ENCODE results near the gene LPP.

Gene LPP

DNA sequence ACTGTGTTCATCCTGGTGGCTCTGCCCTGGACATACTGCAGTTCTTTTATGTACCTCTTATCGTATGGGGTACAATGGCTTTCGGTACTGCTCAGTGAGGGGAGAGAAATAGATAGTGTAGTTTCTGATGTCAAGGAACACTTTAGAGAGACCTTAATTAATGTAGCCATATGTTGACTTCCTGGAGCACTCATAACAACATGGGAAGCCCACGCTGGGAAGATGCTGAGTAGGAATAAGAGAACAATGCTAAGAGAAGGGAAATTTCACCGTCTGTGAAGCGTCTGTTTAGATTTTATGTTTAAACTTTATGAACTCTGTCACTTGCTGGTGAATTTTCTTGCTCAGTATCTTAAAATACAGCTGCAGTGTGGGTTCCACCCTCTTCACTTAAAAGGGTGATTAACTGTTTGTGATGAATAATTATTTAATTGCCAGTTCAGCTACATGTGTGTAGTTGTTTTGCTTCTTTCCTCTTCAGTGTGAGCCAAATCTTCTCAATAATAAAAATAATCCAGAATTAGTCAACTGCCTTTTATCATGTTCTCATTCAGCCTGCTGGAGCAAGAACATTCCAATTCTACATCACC lies 644.7 kb downstream of the LPP start:
- no peak for DNase-seq (ENCODE audit: low spot score)

DNA sequence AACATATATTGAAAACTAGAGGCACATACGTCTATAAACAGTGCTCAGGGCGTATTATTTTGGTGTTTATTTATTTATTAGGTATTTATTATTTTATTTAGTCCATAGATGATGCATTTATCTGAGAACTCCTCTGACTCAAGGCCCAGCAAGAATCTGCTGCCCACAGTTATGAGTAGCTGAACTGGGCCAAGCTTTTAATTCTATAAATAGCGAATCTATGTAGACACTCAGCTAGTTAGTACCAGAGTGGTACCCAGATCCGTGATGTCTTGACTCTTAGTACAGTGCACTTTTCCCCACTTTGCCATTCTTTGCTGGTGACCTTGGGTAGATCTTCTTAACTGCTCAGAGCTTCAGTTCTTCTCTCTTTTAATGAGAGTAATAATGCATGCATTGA lies 647.4 kb downstream of the LPP start:
- no peak for DNase-seq (ENCODE audit: low spot score)

DNA sequence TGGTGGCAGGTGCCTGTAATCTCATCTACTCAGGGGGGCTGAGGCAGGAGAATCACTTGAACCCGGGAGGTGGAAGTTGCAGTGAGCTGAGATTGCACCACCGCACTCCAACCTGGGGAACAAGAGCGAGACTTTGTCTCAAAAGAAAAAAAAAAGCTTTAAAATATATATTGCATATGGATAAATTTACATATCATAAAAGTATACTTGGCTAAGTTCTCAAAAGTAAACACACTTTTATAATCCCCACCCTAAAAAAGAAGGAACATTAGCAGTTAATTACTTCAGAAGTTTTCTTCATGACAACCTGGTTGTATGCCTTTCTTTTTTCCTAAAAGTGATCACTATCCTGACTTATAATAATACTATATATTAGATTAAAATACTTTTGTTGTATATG lies 648.7 kb downstream of the LPP start:
- DNase-seq (ENCODE audit: low spot score) = no peak

GRCh38 chr3:188807006-188807405 lies 653.0 kb downstream of the LPP start:
- no peak for DNase-seq (ENCODE audit: low spot score)

- DNase-seq (ENCODE audit: low spot score) = no peak
Measured at GRCh38 chr3:188812198-188812597, 658.2 kb downstream of the LPP start.

DNA sequence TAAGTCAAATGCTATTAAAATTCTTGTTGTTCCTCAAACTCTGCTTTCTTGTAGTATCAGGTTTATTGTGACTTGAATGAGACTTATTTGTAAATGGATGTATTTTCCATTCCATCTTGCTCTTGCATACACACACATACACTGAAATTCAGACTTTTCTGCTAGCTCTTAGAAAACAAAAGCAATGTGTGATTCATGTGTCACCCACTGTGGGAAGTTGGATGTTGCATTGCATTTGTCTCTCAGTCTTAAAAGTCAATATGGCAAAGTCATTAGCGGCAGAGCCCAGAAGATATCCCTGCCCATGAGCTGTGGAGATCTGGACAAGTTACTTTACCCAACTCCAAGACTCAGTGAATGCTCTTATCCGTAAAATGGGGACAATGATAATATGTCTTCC lies 660.6 kb downstream of the LPP start:
- DNase-seq (ENCODE audit: low spot score) = no peak

GRCh38 chr3:188817103-188817934 lies 663.4 kb downstream of the LPP start:
- DNase-seq (ENCODE audit: low spot score) = no peak

- DNase-seq (ENCODE audit: low spot score) = no peak
Measured at GRCh38 chr3:188817935-188818269, 663.9 kb downstream of the LPP start.

DNA sequence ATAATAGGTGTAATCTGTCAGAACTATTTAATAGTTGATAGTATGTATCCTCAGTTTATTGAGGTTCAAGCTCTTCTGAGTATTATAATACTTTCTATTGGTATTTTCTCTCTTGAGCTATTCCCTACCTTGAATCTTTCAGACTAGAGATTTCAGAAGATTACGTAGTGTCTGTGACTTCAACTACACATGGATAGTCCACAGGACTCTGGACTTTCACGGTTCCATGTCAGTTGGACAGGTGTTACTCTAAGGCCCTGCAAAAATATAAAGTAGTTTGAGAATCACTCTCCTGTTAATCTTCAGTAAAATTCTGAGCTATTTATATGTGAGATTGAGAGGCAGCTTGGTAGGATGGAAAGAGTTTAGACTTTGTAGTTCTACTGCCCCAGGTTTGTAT lies 664.3 kb downstream of the LPP start:
- DNase-seq (ENCODE audit: low spot score) = no peak

DNA sequence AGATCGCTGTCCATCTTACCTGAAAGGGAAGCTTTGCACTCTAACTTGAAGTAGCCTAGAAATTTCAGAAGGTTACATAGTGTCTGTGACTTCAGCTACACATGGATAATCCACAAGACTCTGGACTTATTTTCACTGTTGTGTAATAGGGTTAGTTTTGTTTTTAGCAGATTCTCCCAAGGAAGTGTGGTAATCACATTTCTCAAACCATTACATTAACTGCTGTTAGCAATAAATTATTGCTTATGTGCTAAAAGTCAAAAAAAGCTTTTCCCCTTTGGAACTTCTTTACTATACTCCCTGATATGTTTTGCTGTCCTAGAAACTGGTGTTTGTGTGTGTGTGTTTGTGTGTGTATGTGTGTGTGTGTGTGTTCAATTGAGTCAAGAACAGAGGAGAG lies 666.0 kb downstream of the LPP start:
- DNase-seq (ENCODE audit: low spot score) = no peak

DNA sequence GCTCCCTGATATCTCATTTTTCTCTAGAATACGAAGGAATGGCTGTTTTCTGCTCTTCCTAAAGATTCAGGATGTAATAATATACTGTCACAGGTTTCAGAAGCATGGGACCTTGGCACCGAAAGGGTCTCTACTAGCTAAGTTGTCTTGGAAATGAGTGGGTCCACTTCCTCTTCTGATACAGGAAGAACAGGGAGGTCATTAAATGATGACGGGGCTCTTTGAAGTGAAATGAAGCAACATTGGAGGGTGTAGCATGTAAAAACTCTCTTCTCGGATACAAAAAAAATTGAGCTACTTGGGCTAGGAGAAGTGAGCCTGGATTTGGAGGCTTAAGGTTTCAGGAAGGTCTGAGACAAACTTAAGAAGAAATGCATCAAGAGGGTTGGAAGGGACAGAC lies 668.0 kb downstream of the LPP start:
- DNase-seq (ENCODE audit: low spot score) = no peak

DNA sequence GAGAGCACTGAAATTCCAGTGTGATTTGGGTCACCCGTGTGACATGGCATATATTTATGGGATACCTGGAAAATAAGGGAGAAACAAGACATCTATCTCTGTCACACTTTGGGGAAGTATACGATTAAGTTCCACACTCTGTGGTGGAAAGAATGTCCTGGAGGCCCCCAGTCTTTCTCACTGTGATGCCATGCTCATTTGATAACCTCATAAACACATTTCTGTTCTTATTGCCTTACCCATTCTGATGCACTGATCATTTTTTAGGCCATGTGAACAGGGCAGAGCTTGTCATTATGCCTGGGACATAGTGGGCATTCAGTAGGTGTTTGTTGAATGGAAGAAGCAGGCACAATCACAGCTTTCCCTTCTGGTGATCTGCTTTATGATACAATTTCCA lies 668.5 kb downstream of the LPP start:
- DNase-seq (ENCODE audit: low spot score) = no peak

DNA sequence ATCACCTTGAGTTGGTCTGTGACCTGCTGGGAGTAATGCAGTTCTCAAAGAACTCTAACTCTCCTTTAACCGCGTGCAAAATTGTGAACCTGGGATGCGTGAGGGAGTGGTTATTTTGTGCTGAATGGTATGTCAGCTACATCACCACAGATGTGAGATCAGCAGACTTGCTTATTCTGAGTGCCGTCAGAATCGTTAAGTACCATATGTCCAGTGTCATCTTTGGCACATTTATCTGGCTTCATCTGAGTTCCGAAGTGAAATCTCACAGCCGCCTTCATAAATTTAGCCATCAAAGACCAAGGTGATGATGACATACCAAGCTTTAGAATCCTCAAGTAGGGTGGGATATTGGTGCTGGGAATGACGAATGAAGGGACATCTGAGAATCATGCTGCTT lies 670.6 kb downstream of the LPP start:
- no peak for DNase-seq (ENCODE audit: low spot score)

DNA sequence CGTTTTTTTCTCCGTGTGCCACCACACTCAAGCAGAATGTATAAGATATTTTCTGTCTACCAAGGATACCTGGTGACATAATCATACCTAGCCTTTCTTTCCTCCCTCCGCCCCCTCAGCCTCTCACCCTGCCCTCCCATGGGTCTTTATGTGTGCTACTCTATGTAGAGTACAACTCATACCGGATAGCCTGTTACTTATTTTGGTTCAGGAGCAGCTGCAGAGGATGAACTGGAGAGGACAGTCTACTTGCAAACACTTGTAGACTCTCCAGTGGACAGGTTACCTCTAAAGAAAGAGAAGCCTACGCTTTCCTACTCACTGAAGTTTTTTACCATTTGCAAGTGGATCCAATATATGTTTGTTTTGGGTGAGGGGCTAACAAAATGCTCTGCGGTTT lies 671.9 kb downstream of the LPP start:
- DNase-seq (ENCODE audit: low spot score) = no peak

GRCh38 chr3:188826574-188826973 lies 672.6 kb downstream of the LPP start:
- DNase-seq (ENCODE audit: low spot score) = no peak

GRCh38 chr3:188827103-188827502 lies 673.1 kb downstream of the LPP start:
- DNase-seq (ENCODE audit: low spot score) = no peak

DNA sequence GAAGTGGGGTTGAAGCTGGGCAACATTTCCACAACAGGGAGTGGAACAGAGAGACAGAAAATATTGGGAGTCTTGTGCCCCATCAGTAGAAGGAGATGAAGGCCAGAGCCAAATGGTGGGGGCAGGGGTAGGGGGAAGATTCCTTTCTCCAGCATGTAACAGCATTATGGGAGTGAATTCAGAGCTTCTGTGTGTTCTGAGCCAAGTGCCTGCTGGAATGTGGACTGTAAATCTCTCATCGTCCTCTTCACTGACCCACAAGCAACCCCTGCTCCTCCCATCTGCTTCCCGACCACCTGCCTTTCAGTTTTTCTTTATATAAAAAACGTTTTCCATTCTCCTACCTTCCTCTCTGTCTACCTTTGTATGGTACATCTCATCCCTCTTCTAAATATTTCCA lies 673.6 kb downstream of the LPP start:
- DNase-seq (ENCODE audit: low spot score) = no peak

GRCh38 chr3:188829130-188829529 lies 675.2 kb downstream of the LPP start:
- no peak for DNase-seq (ENCODE audit: low spot score)

GRCh38 chr3:188829576-188829975 lies 675.6 kb downstream of the LPP start:
- DNase-seq (ENCODE audit: low spot score) = no peak

DNA sequence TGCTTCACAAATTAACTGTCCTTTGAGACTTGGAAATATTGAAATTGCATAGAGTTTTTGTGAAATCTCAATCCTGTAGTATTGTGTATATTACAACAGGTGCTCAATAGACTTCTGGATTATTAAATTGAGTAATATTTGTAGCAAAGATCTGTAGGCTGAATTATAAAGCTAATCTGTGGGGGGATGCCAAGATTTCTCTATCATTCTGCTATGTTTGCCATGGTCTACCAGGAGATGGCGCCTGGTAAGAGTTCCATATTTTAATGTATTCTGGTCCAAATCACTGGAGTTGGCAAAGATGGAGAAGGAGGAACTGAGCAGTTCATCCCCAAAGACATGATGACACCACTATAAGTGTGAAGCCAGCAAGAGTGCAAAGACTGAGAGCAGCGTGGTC lies 676.9 kb downstream of the LPP start:
- no peak for DNase-seq (ENCODE audit: low spot score)

DNA sequence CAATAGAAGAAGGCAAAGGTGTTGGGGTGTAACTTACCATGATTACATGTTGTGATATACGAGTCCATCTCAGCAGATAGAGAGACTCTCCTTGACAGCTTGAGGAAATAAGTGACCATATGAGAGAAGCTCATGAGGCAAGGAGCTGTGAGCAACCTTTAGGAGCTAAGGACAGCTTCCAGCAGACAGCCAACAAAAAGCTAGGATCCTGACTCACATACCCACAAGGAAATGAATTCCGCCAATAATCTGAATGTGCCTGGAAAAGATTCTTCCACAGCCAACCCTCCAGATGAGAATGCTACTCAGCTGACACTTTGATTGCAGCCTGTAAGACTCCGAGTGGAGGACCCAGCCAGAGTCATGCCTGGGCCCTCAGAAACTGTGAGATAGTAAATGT lies 678.2 kb downstream of the LPP start:
- DNase-seq (ENCODE audit: low spot score) = no peak

DNA sequence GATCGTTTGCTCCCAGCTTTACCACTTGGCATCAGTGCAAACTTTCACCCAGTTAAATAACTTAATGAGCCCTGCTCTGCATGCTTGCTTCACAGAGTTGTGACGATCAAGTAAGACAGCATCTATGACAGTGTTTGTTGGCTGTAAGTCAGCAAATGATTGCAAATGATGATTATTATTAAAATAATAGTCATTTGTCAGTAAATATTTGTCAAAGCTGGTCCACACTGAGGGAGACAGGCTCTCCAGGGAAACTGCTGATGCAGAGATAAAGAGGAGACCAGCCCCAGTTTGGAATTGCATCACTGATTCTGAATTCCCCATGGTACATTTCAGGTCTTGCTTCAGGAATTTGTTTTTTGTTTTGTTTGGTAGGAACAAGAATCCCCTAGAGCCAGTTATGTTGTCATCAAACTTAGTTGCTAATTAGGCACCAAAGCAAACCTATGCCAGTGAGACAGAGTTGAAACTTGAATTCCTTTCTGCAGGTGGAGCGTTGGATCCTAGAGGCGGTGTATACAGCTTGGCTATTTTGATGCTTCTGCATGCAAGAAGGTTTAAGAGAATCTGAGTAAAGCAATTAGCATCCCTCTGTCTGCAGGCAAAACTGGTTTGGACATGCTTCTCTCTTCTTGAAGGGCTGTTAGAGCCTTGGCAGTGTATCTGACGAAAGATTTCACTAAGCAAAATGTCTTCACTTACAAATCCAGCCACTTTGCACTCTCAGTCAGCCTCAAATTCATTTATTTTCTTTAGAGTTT lies 679.2 kb downstream of the LPP start:
- DNase-seq (ENCODE audit: low spot score) = no peak

DNA sequence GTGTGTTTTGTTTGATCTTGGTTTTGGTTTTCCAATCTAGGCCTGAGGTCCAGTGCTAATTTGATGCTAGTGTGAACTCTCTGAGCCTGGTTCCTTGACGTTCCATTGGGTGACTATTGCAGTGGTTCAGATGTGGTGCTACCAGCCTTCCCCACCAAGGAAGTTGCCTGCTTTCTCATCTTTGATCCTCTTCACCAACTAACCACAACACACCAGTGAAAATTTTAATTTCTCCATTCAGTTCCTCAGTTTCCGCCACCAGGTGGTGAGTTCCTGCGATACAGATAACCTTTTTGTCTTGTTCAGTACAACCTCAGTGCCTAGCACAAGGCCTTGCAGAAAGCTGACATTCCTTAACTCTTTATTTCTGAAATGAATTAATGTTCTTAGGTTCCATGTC lies 680.4 kb downstream of the LPP start:
- no peak for DNase-seq (ENCODE audit: low spot score)

All from AG08396 (cell line).